GM12891 (cell line): ENCODE data around the gene SYNPO2.

Source experiments
- PAX5 ChIP-seq: IDR thresholded peaks from 2 replicates; pipeline ENCODE4 v1.6.1; 2011; ENCODE audit warnings: low read length, moderate library complexity, mild to moderate bottlenecking; ENCODE audit not compliant: insufficient read depth, severe bottlenecking
- POLR2A ChIP-seq: IDR thresholded peaks from 2 replicates; pipeline ENCODE4 v1.6.1; 2011; ENCODE audit warnings: low read depth, low read length, control low read depth
- POLR2AphosphoS5 ChIP-seq: IDR thresholded peaks from 2 replicates; pipeline ENCODE4 v1.6.1; 2011; ENCODE audit warnings: low read depth, low read length, control low read depth
- TAF1 ChIP-seq: IDR thresholded peaks from 2 replicates; pipeline ENCODE4 v1.6.1; 2011; ENCODE audit warnings: low read depth, low read length, control low read depth

- no peak for TF ChIP-seq TAF1
- TF ChIP-seq POLR2AphosphoS5 = no peak
- no peak for TF ChIP-seq POLR2A
- TF ChIP-seq PAX5 = no peak
These were observed 209.7 kb downstream of the SYNPO2 start for GRCh38 chr4:119098306-119098705.
